Gastroesophageal sphincter (tissue), 4 donors: ENCODE measurements around the gene PTPRD. TPM values are rescaled to one million over a fixed set of nuclear protein-coding genes. Genes with fewer than 3 reads are reported as not detected.

Source experiments
- ATAC-seq: fragments of 150-250 bp; one replicate; pipeline ENCODE4 v1.9.1; 2016; ENCODE audit warnings: mild to moderate bottlenecking, moderate library complexity
- H3K27ac ChIP-seq, 4 donors: fragments of 200-600 bp; sonication (generic) in 3 of 4; 1 replicate in 3 of 4; 2 replicates in 1 of 4; pipeline ENCODE4 v1.5.1; 2016 to 2019
- H3K27me3 ChIP-seq: fragments of 200-600 bp; sonication (generic); one replicate; pipeline ENCODE4 v1.5.1; 2019
- H3K36me3 ChIP-seq, 2 donors: fragments of 200-600 bp; sonication (generic); one replicate each; pipeline ENCODE4 v1.5.1; 2019; ENCODE audit warnings: control low read depth in 1 of 2
- H3K4me1 ChIP-seq, 3 donors: fragments of 200-600 bp; sonication (generic); 1 replicate in 2 of 3; 2 replicates in 1 of 3; pipeline ENCODE4 v1.5.1; 2016 to 2019; ENCODE audit warnings: control low read depth in 2 of 3
- H3K4me3 ChIP-seq, 2 donors: fragments of 200-600 bp; sonication (generic); one replicate each; pipeline ENCODE4 v1.5.1; 2019; ENCODE audit warnings: mild to moderate bottlenecking in 1 of 2, moderate library complexity in 1 of 2
- H3K9me3 ChIP-seq, 3 donors: fragments of 200-600 bp; sonication (generic); one replicate each; pipeline ENCODE4 v1.5.1; 2017 to 2019; ENCODE audit warnings: control low read depth in 2 of 3
- EP300 ChIP-seq: sonication (generic); formaldehyde crosslinking; IDR thresholded peaks from one replicate; pipeline ENCODE4 v1.6.1; 2017; ENCODE audit warnings: antibody characterized with exemption, mild to moderate bottlenecking
- POLR2A ChIP-seq, 2 donors: fragments of 450-650 bp; IDR thresholded peaks; one replicate each; pipeline ENCODE4 v1.6.1; 2017; ENCODE audit warnings: antibody characterized with exemption in 2 of 2, mild to moderate bottlenecking in 2 of 2, moderate library complexity in 1 of 2
- POLR2AphosphoS5 ChIP-seq: sonication (generic); formaldehyde crosslinking; IDR thresholded peaks from one replicate; pipeline ENCODE4 v1.6.1; 2017; ENCODE audit warnings: antibody characterized with exemption
- WGBS, 2 donors: methylation state at CpG; one replicate each; pipeline ENCODE4 v1.1.5; 2018; ENCODE audit warnings: low coverage in 1 of 2; 5-methylcytosine and 5-hydroxymethylcytosine counted together
- total RNA-seq, 4 donors: library from RNA; depleted of rRNA; stranded (reverse); fragments of >200 nt; gene quantifications; one replicate each; pipeline ENCODE4 v1.1.0, GENCODE V29; 2016
- TF ChIP-seq, protein P1 (sequence below), 4 experiments: fragments of 200-600 bp in 2 of 4; fragments of 450-650 bp in 2 of 4; sonication (generic) in 1 of 4; IDR thresholded peaks; one replicate each; pipeline ENCODE4 v1.5.1; 2017 to 2019; ENCODE audit warnings: antibody characterized with exemption in 4 of 4, mild to moderate bottlenecking in 2 of 4, moderate library complexity in 2 of 4

PTPRD gene
- total RNA-seq, 4 donors from 2014 or later = 3.5 to 53.9 (median 15.8) TPM

- H3K36me3 ChIP-seq = no peaks in the 10 kb centered on the region
- H3K9me3 ChIP-seq = no peaks in the 10 kb centered on the region
- H3K4me1 ChIP-seq = no peaks in the 10 kb centered on the region
- no peak for ATAC-seq
- H3K27ac ChIP-seq = no peak overlapping the region
- no peak overlapping the region for H3K4me3 ChIP-seq
- no peak for TF ChIP-seq POLR2A (IDR thresholded peaks at IDR 0.05)
- no peak for TF ChIP-seq POLR2AphosphoS5
- TF ChIP-seq EP300 = no peak
- TF ChIP-seq, protein P1, sequence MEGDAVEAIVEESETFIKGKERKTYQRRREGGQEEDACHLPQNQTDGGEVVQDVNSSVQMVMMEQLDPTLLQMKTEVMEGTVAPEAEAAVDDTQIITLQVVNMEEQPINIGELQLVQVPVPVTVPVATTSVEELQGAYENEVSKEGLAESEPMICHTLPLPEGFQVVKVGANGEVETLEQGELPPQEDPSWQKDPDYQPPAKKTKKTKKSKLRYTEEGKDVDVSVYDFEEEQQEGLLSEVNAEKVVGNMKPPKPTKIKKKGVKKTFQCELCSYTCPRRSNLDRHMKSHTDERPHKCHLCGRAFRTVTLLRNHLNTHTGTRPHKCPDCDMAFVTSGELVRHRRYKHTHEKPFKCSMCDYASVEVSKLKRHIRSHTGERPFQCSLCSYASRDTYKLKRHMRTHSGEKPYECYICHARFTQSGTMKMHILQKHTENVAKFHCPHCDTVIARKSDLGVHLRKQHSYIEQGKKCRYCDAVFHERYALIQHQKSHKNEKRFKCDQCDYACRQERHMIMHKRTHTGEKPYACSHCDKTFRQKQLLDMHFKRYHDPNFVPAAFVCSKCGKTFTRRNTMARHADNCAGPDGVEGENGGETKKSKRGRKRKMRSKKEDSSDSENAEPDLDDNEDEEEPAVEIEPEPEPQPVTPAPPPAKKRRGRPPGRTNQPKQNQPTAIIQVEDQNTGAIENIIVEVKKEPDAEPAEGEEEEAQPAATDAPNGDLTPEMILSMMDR (IDR thresholded peaks at IDR 0.05) = no peak
- no peaks in the 10 kb centered on the region for H3K27me3 ChIP-seq
- 86 to 93% methylated on average over 5 of the region's 5 CpGs for WGBS, 2 donors
These were observed 792.9 kb downstream of the PTPRD start for GRCh38 chr9:9819886-9820285.

DNA sequence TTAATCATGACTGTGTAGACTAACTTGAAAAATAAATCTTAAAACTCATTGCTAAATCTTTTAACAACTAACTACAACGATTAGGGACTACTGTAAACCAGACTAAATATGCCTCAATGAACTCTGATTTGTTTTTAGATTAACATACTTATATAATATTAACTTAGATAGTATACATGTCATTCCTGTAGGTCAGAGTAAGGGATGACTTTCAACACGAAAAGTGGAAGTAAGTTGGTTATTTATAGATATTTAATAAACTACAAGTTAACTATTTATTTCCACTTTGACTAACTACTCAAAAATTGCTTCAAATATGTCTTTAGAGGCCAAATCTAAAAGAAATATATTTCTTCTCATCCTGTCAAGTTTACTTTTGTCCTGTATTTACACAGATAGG lies 795.6 kb downstream of the PTPRD start:
- TF ChIP-seq POLR2AphosphoS5 = no peak
- TF ChIP-seq, protein P1 (IDR thresholded peaks at IDR 0.05) = no peak
- 0 to 3% methylated on average over 2 of the region's 2 CpGs for WGBS, 2 donors
- H3K36me3 ChIP-seq = no peaks in the 10 kb centered on the region
- H3K27me3 ChIP-seq = no peaks in the 10 kb centered on the region
- no peaks in the 10 kb centered on the region for H3K4me1 ChIP-seq
- H3K9me3 ChIP-seq = no peaks in the 10 kb centered on the region
- no peak overlapping the region for H3K27ac ChIP-seq
- ATAC-seq = no peak
- H3K4me3 ChIP-seq = no peak overlapping the region

DNA sequence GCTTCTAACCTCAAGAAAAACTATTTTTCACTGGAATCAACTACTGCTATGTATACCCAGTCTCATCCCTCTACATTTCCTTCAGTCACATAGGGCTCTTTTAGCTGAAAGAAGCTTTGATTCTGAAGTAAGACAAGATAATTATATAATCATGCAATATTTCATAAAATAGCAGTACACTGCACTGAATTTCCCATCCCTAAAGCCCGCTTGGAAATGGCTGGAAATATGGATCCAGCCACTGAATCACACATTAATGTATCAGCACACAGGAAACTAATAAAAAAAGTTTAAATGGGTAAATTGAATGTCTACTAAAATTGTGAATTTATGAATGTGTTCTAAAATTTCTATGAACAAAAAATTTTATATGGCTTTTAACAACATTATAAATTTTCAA lies 808.7 kb downstream of the PTPRD start:
- Histone ChIP-seq H3K4me1 (no peaks in the 10 kb centered on the region), H3K27me3 (no peaks in the 10 kb centered on the region), H3K9me3 (no peaks in the 10 kb centered on the region), H3K27ac (no peak overlapping the region), H3K4me3 (no peak overlapping the region), H3K36me3 (no peaks in the 10 kb centered on the region)
- 86 to 100% methylated on average over 1 of the region's 1 CpG for WGBS, 2 donors
- TF ChIP-seq POLR2A (IDR thresholded peaks at IDR 0.05) (no peak), POLR2AphosphoS5 (no peak), EP300 (no peak)
- TF ChIP-seq, protein P1 (IDR thresholded peaks at IDR 0.05) = no peak
- no peak for ATAC-seq

DNA sequence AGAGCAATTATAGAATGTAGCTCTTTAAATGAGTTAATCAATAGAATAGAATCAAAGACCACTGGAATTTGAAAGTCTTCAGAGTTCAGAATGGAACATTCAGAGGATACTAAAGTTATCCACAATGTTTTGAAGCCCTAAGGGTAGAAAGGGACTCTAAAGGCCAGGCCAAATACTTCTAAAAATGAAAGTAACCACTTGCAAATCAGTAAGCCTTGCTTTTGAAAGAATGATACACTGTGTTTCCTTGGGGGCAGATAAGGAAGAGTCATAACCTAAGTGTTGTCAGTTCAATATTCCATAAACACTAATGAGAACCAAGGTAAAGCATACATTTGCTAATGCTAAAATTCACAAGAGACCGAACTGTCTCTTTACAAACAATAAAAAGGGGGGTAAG lies 813.5 kb downstream of the PTPRD start:
- no peaks in the 10 kb centered on the region for H3K36me3 ChIP-seq
- ATAC-seq = no peak
- no peaks in the 10 kb centered on the region for H3K9me3 ChIP-seq
- no peak overlapping the region for H3K27ac ChIP-seq
- H3K27me3 ChIP-seq = no peaks in the 10 kb centered on the region
- no peak overlapping the region for H3K4me3 ChIP-seq
- no peak for TF ChIP-seq POLR2AphosphoS5
- TF ChIP-seq, protein P1 (IDR thresholded peaks at IDR 0.05) = no peak
- TF ChIP-seq EP300 = no peak
- TF ChIP-seq POLR2A (IDR thresholded peaks at IDR 0.05) = no peak
- H3K4me1 ChIP-seq = no peaks in the 10 kb centered on the region
- 100% methylated on average over 1 of the region's 1 CpG; no CpG with 5 or more reads in 1 of the 2 donors for WGBS, 2 donors

DNA sequence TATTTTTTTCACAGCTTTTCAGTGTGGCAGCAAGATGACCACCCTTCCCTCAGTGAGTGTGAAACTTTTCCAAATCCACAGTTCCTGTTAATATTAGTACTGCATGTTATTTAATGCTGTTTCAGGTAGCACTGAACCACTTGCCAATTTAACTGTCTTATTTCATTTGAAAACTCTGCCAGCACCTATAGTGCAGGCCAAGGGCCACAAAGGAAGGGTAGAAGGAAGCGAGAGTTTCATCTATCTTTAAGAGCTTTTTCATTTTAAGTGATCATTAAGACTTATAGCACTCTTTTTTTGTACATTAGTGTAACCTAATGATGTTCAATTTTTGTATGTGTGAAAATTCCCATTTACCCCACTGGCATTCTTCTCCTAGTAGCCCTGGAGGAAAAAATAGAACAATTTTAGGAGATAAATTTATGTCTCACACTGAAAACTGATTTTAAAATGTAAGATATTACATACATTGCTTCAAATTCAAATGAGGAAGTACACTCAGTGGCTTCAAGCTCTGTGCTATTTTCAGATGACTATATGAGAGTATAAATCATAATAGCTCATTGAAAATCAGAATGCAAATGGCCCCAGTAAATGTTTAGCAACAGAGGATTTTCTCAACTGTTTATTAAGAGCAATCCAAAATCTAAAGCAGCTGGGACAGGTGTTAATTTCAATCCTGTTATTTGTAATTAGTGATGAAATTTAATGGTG lies 820.5 kb downstream of the PTPRD start:
- H3K4me3 ChIP-seq = no peak overlapping the region
- H3K4me1 ChIP-seq = no peaks in the 10 kb centered on the region
- no peaks in the 10 kb centered on the region for H3K9me3 ChIP-seq
- no peak for ATAC-seq
- H3K36me3 ChIP-seq = no peaks in the 10 kb centered on the region
- no peaks in the 10 kb centered on the region for H3K27me3 ChIP-seq
- TF ChIP-seq POLR2AphosphoS5 = no peak
- TF ChIP-seq POLR2A (IDR thresholded peaks at IDR 0.05) = no peak
- TF ChIP-seq EP300 = no peak
- TF ChIP-seq, protein P1 (IDR thresholded peaks at IDR 0.05) = no peak
- H3K27ac ChIP-seq = no peak overlapping the region
- WGBS, 2 donors = 88% methylated on average over 1 of the region's 1 CpG
